ENCODE results near the gene TBXAS1. TPM values are rescaled to one million over a fixed set of nuclear protein-coding genes. Genes with fewer than 3 reads are reported as not detected.

TBXAS1 gene
- total RNA-seq, 1 donor from 2014 or later = 65.4 TPM

DNA sequence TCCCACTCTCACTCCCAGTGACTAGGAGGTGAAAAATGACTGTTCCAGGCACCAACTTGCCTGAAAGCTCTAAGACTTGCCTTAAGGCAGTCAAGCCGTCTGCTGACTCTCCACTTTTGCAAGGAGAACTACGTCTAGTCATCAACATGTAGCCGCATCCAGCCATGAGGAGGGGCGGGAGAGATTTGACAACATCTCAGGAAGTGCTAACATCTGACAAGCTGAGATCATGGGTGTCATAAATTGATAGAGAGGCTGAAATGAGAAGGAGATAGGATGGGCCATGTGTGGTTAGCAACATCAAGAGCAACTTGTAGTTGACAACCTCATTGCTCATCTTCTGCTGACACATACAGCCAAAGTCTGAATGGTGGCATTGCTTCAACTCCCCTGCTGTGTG is 9.0 kb upstream of the TBXAS1 start:
- no peaks in the 10 kb centered on the region for H3K27me3 ChIP-seq
- intact Hi-C loops (cut with DNase I) = no loop called here
- no peaks in the 10 kb centered on the region for H3K4me1 ChIP-seq
- no peaks in the 10 kb centered on the region for H3K9me3 ChIP-seq
- H3K4me3 ChIP-seq = no peak overlapping the region
- ATAC-seq (peak; percentile 27), DNase-seq (no peak)
- TF ChIP-seq, protein P1, sequence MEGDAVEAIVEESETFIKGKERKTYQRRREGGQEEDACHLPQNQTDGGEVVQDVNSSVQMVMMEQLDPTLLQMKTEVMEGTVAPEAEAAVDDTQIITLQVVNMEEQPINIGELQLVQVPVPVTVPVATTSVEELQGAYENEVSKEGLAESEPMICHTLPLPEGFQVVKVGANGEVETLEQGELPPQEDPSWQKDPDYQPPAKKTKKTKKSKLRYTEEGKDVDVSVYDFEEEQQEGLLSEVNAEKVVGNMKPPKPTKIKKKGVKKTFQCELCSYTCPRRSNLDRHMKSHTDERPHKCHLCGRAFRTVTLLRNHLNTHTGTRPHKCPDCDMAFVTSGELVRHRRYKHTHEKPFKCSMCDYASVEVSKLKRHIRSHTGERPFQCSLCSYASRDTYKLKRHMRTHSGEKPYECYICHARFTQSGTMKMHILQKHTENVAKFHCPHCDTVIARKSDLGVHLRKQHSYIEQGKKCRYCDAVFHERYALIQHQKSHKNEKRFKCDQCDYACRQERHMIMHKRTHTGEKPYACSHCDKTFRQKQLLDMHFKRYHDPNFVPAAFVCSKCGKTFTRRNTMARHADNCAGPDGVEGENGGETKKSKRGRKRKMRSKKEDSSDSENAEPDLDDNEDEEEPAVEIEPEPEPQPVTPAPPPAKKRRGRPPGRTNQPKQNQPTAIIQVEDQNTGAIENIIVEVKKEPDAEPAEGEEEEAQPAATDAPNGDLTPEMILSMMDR (IDR thresholded peaks at IDR 0.05) = no peak
- no peak overlapping the region for H3K27ac ChIP-seq
- H3K36me3 ChIP-seq = no peaks in the 10 kb centered on the region

DNA sequence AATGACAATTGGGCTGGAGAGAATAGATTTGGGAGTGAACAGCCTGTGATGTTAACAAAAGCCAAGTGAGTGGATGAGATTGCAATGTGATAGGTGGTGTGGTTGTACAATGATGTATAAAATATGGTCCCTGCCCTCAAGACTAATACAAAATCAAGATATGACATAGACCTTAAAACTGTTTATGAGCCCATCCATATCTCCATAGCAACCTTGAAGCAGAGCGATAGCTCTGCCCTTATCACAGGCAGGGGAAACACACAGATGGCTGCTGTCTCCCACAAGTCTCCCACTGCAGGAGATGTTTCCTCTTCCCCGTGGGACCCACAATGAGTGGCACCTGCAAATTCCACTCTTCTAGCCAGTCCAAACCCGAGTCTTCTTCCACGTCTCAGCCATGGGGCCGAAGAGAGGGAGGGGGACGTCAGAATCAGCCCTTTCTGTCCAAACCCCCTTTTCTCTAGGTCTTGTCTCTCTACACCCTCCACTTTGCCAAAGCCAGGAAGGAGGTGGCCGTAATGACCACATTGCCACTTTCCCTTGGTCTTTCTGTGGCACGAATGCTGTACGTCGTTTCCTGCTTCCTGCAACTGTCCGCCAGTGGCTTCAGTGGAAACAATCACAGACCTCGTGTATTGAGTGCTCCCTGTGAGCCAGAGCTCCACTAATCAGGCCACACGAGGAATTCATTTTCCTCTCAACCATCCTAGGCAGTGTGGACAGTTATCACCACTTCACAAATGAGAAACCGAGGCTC is 7.5 kb upstream of the TBXAS1 start:
- no peaks in the 10 kb centered on the region for H3K4me1 ChIP-seq
- H3K9me3 ChIP-seq = no peaks in the 10 kb centered on the region
- intact Hi-C loops (cut with DNase I) = no loop called here
- TF ChIP-seq, protein P1 (IDR thresholded peaks at IDR 0.05) = no peak
- H3K27me3 ChIP-seq = no peaks in the 10 kb centered on the region
- no peaks in the 10 kb centered on the region for H3K36me3 ChIP-seq
- no peak overlapping the region for H3K4me3 ChIP-seq
- DNase-seq = no peak
- no peak for ATAC-seq
- peak overlapping the region; percentile 24 for H3K27ac ChIP-seq

DNA sequence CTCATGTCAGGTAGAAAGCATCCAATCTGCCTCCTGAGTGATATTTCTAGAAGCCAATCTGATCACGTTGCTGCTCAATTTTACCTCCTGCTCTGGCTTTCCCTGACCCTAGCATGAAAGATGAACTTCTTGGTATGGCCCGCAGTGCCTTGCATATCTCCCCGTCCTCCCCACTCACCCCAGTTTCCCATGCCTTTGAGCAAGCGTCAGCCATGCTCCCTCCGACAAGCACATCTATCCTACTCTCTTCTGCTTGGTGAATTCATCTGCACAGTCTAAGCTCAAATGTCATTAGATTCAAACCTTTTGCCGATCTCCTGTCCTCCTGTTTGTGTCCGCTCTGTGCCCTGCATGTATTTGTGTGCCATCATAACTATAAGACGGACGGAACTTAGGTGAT is 6.2 kb upstream of the TBXAS1 start:
- no peaks in the 10 kb centered on the region for H3K4me1 ChIP-seq
- H3K4me3 ChIP-seq = no peak overlapping the region
- no peak overlapping the region for H3K27ac ChIP-seq
- no peaks in the 10 kb centered on the region for H3K36me3 ChIP-seq
- H3K9me3 ChIP-seq = no peaks in the 10 kb centered on the region
- intact Hi-C loops (cut with DNase I) = no loop called here
- ATAC-seq = no peak
- no peak for DNase-seq
- TF ChIP-seq, protein P1 (IDR thresholded peaks at IDR 0.05) = no peak
- no peaks in the 10 kb centered on the region for H3K27me3 ChIP-seq

DNA sequence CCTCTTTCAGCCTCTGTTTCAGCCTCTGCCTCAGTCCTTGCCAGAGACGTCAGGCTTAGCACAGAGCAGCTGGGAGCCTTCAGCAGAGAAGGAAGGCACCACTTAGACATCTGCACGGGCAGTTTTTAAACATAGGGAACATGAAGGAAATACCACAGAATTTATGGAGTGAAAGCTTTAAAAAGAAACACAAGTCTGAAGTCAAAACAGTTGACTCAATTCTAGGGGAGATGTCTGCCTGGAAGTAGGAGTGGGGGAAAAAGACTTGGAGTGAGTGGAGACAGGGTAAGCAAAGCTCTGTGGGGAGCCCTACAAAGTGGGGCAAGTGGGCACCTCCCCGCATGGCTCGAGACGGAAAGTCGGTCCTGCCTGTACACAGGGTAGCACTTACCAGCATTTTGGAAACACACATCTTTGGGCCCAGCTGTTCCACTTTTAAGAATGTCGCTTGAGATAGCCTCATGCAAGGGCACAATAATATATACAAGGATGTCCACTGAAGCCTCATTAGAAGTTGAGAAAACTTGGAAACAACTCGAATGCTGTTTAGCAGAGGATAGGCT is 5.0 kb upstream of the TBXAS1 start:
- H3K36me3 ChIP-seq = no peaks in the 10 kb centered on the region
- TF ChIP-seq, protein P1 (IDR thresholded peaks at IDR 0.05) = no peak
- no peak overlapping the region for H3K4me3 ChIP-seq
- DNase-seq = no peak
- peak; percentile 47 for ATAC-seq
- no peaks in the 10 kb centered on the region for H3K9me3 ChIP-seq
- intact Hi-C loops (cut with DNase I) = no loop called here
- H3K27ac ChIP-seq = peak overlapping the region; percentile 44
- no peaks in the 10 kb centered on the region for H3K27me3 ChIP-seq
- peaks cover 1% of the 10 kb centered on the region for H3K4me1 ChIP-seq

DNA sequence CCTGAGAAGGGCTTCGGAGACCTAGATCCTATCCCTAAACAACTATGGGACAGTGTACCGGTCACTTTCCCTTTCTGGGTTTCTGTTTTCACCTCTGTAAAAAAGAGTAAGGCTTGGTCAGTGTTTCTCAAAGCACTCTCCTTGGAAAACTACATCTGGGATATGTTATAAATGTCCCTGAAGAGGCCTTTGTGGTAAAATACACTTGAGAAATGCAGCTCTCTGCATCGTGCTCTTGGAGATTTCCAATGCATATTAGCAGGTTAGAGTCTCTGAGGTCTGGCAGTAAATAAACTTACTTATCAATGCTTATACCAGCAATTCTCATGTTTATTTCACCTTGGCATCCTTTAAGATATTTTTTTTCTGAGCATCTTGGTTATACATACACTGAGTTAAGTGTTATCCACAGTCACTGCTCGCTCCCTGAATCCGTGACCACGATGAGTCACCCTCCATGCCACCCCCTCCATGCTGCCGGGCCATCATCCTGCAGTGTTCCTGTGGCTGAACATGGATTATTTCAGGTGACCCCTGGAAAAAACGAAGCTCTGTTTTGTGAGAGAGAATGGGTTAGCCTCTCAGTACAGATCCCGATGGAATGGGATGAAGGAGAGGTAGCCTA is 3.3 kb upstream of the TBXAS1 start:
- no peak for DNase-seq
- Histone ChIP-seq H3K4me3 (no peak overlapping the region), H3K27me3 (no peaks in the 10 kb centered on the region), H3K9me3 (no peaks in the 10 kb centered on the region), H3K36me3 (no peaks in the 10 kb centered on the region), H3K27ac (no peak overlapping the region), H3K4me1 (peaks cover 16% of the 10 kb centered on the region)
- ATAC-seq = no peak
- TF ChIP-seq, protein P1 (IDR thresholded peaks at IDR 0.05) = no peak
- intact Hi-C loops (cut with DNase I) = no loop called here
